ENCODE data around the gene NRSN2.

The NRSN2 gene

GRCh38 chr20:378961-379336 is 32.0 kb downstream of the NRSN2 start:
- H3K4me3 ChIP-seq (ENCODE audit: low read depth, low read length): no peak overlapping the region
- no peak for TF ChIP-seq CTCF (IDR thresholded peaks at IDR 0.05; ENCODE audit: insufficient read depth, low read depth, low read length, missing control alignments)
- no peak for DNase-seq (ENCODE audit: low read depth)

GRCh38 chr20:380763-381580 is 34.1 kb downstream of the NRSN2 start:
- DNase-seq (ENCODE audit: low read depth): peak; percentile 81
- TF ChIP-seq CTCF (IDR thresholded peaks at IDR 0.05; ENCODE audit: insufficient read depth, low read depth, low read length, missing control alignments): peak; percentile 18
- H3K4me3 ChIP-seq (ENCODE audit: low read depth, low read length): peak overlapping the region; percentile 91

- H3K4me3 ChIP-seq (ENCODE audit: low read depth, low read length): peak overlapping the region; percentile 91
- no peak for TF ChIP-seq CTCF (IDR thresholded peaks at IDR 0.05; ENCODE audit: insufficient read depth, low read depth, low read length, missing control alignments)
- DNase-seq (ENCODE audit: low read depth): peak; percentile 94
Measured at GRCh38 chr20:381581-382290, 34.8 kb downstream of the NRSN2 start.

- no peak for TF ChIP-seq CTCF (IDR thresholded peaks at IDR 0.05; ENCODE audit: insufficient read depth, low read depth, low read length, missing control alignments)
- no peak for DNase-seq (ENCODE audit: low read depth)
- peak overlapping the region; percentile 24 for H3K4me3 ChIP-seq (ENCODE audit: low read depth, low read length)
Measured at GRCh38 chr20:382291-383115, 35.6 kb downstream of the NRSN2 start.

GRCh38 chr20:383889-384288 is 37.0 kb downstream of the NRSN2 start:
- no peak for TF ChIP-seq CTCF (IDR thresholded peaks at IDR 0.05; ENCODE audit: insufficient read depth, low read depth, low read length, missing control alignments)
- H3K4me3 ChIP-seq (ENCODE audit: low read depth, low read length): no peak overlapping the region
- no peak for DNase-seq (ENCODE audit: low read depth)

GRCh38 chr20:384723-385122 is 37.8 kb downstream of the NRSN2 start:
- no peak for TF ChIP-seq CTCF (IDR thresholded peaks at IDR 0.05; ENCODE audit: insufficient read depth, low read depth, low read length, missing control alignments)
- H3K4me3 ChIP-seq (ENCODE audit: low read depth, low read length): no peak overlapping the region
- no peak for DNase-seq (ENCODE audit: low read depth)
